HG03558 (cell line): ENCODE measurements around the gene XDH.

Experiments
- ATAC-seq: cut with Tn5 transposase; IDR thresholded peaks from one replicate; pipeline ENCODE4 v1.9.1; 2021; ENCODE audit warnings: moderate number of reproducible peaks; ENCODE audit not compliant: unreplicated experiment; ENCODE audit errors: extremely low read depth

The XDH gene

GRCh38 chr2:31414601-31415241 is at the start of gene XDH:
Gene XDH (minus strand): TSS chr2:31414742. CDS start chr2:31414666, 76 bp downstream.
- no peak for ATAC-seq

DNA sequence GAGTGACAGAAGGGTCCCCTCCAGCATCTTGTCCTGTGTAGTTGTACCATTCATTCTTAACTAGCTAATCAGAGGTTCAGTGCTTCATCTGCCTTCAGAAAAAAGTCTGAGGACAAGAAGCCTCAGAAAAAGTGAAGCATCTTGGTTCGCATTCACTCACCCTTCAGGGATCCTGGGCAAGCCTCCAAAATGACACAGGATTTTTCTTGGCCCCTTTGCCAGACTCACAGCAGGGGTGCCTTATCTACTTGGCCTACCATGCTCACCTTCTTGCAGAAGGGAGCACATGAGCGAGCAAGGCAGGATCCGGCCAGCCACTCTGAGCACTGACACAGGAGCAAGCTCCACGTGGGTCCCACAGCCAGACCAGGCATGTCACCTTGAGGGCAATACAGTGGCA is 43.1 kb upstream of the XDH start:
- no peak for ATAC-seq

- ATAC-seq = no peak
Observed at GRCh38 chr2:31446848-31447247, 32.3 kb upstream of the XDH start.

DNA sequence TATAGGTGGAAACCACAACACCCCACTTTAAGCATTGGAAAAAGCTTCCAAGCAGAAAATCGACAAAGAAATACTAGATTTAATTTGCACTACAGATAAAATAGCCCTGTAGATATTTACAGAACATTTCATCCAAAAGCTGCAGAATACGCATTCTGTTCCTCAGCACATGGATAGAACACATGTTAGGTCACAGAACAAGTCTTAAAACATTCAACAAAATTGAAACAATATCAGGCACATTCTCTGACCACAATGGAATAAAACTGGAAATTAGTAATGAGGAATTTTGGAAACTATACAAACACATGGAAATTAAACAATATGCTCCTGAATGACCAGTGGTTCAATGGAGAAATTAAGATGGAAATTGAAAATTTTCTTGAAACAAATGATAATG is 27.8 kb upstream of the XDH start:
- no peak for ATAC-seq

DNA sequence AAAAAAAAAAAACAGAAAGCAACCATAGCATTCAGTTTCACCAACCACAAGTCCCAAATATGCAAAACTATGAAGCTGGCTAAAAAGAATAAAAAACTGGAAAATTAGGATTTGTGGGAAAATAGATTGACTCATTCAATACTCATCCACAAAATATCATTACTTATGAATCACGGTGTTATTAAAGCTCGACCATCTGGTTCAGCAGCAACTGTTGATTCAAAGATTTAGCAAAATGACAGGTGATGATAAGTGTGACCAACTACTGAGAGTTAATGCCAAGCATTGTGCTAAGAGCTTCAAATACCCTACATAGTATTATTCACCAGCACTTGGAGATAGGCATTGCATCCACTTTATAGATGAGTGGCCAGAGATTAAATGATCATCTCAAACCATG is 26.2 kb upstream of the XDH start:
- ATAC-seq = no peak

DNA sequence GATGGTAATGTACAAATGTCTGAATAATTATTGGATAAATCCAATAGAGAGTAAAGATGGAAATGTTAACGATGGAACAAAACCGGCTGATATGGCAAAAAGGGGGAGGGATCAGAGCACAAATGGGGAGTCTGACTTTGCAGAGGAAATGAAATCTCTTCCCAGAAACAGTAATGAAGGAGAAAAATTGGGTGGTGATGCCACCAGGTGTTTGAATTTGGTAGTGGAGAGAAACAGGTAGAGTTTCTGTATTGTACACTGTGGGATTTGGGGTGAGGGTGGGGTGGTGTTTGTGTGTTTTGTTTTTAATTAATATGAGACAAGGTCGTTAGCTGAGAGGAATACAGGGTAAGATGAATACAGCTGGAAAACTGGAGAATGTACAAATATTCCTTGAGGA is 20.4 kb upstream of the XDH start:
- ATAC-seq = no peak

- no peak for ATAC-seq
Observed at GRCh38 chr2:31433541-31433940, 19.0 kb upstream of the XDH start.

DNA sequence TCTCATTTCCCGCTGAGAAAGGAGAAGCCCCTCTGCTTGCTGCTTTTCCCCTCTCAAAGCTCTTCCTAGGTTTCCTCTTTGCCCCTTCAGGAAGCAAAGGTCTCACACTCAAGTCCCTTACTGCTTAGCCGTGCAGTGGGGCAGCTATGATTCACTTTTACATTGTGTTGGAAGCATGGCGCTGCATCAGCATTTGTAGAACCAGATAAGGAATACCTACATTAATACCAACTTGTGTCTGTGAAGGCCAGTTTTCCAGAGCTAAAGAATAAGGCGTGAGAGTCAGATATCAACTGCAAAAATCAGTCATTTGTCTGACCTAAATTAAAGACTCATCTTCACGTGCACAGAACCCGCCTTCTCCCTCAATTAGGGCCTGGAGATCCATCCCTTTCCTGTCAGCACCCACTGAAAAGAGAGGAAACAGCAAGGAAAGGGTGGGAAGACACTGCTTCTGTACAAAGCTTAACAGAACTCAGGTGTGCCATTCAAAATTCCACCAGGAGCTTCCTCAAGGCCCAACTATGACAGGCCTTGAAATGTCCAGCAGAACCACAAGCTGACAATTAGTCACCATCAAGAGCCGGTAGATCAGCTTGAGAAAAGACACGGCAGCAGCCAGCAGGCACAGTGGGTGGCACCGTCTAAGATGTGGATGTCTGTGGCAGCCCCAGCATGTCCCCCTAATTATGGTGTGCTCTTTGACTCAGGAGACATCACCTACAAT is 16.1 kb upstream of the XDH start:
- no peak for ATAC-seq

DNA sequence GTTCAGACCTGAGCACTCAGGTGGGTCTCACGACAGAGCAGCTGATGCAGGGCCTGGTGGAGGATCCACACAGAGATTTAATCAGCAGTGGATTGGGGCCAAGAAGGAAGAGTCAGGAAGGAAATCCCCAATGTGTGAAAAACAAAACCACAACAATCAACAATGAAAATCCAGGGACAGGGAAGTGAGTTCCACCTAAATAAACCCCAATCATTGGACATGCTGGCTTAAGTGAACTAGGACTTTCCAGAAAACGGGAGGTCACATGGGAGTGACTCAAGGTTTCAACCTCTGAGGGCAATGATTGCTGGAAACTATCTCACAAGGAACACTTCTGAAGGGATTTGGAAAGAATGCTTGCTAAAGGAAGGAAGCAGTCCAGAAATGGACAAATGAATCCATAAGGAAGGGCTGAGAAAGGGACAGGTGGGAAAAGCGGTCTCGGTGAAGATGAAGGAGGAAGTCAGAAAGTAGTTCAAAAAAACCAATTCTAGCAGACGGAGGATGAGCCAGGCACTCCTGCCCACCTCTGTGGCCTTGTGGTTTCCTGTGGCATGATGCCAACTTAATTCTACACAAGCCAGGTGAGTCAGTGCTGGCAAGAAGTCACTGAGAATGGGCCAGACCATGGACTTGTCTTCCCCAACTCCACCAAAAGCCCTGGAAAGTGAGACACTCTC is 15.4 kb upstream of the XDH start:
- no peak for ATAC-seq

DNA sequence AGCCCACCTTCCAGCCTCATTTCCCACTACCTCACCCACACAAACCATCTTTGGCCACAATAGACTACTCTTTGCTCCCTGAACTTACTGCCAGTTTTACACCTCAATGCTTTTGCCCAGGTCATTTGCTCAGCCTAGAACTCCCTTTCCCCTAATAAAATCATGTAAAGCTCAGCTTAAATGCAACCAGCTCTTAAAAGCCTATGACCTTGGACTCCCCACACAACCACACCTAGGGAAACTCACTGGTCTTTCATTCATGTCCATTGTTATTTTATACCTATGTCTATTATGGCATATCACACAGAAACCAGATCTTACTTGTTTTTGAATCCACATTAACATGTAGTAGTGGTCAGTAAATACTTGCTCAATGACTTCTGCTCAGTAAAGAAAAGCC is 14.5 kb upstream of the XDH start:
- no peak for ATAC-seq

DNA sequence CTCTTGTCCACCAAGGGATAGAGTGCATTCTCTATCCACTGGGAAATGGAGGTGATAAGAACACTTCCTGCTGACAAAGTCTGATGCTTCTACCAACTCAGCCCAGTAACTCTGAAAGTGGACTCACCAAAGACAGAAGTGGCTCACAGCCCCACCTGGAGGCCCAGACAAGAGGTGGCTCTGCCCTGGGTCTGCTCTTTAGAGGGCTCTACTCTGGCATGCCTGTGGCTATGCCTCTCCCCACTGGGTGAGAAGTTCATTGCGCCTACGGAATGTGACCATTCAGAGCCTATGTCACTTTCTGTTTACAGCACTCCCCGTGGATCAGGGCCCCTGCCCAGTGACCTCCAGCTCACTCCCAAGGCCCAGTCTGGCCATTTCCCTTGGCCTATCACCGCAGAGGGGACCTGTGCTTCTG is 13.5 kb upstream of the XDH start:
- ATAC-seq = no peak

- ATAC-seq = no peak
Observed at GRCh38 chr2:31426096-31426495, 11.6 kb upstream of the XDH start.

- ATAC-seq = no peak
Observed at GRCh38 chr2:31421634-31422033, 7.1 kb upstream of the XDH start.

DNA sequence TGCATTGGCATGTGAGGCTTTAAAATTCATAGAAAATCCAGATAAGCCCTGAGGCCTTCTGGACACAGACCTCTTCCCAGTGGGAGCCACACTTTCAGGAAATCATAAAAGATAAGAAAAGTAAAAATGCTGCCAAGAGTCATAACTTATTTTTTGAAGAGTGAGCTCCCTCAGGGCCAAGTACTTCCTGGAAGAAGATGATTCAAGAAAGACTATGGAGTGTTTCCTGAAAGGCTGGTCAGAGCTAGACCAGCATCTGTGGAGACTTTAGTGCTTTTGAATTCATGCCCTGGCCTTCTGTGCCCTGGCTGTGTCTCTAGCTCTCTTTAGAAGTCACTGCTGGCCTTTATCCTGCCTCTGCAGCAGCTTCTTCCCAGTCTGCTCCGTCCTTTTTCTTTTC is 6.4 kb upstream of the XDH start:
- no peak for ATAC-seq

GRCh38 chr2:31419386-31419785 is 4.8 kb upstream of the XDH start:
- ATAC-seq = no peak

DNA sequence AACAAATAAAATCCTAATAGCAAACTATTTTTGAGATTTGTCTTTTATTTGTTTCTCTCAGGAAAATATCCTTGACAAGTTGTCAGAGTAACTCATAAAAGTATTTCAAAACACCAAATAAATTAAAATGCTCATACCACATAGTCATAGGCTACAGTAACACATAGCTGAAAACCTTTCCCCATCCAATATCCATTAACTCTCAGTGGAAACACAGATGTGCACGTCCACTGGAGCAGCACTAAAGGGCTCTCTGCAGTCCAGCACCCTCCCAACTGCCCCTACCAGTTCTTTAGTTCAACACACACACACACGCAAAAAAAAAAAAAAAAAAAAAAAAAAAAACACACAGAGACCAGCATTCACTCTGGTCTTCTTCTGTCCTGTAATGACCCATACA is 879 bp upstream of the XDH start:
- ATAC-seq = no peak

- ATAC-seq = no peak
Observed at GRCh38 chr2:31413862-31414550, 536 bp downstream of the XDH start.

DNA sequence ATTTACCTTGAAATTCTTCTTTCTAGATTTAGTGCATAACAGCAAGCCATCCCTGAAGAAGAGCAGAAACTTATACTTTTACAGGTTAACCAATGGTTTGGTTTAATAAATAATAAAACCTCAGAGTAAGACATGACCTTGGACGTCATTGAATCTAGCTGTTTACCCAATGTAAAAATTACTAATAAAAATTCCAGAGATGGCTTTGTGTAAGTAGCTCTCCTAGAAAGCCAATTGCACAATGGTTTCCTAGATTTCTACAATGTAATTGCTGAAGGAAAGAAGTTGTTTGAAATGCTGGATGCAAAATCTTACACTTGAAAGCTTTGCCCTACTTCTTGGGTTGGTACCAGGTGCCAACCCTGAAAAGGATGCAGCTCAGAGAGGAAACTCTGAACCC is 1.5 kb downstream of the XDH start:
- no peak for ATAC-seq

DNA sequence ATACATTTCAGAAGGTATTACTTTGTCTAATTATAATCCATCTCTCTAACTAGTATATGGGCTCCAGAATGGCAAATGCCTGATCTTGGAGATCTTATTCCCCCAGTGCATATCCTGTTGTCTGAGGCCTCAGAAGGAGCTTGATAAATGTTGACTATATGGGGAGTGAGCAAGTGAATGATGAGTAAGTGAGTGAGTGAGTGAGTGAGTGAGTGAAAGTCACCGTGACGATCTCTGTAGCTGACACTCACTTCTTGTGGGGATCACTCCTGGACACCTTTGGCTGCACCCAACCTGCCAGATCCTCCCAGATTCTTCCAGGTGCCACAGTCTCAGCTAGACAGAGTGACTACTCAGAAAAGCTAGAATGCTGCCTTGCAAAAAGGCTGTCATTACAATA is 2.8 kb downstream of the XDH start:
- ATAC-seq = no peak

DNA sequence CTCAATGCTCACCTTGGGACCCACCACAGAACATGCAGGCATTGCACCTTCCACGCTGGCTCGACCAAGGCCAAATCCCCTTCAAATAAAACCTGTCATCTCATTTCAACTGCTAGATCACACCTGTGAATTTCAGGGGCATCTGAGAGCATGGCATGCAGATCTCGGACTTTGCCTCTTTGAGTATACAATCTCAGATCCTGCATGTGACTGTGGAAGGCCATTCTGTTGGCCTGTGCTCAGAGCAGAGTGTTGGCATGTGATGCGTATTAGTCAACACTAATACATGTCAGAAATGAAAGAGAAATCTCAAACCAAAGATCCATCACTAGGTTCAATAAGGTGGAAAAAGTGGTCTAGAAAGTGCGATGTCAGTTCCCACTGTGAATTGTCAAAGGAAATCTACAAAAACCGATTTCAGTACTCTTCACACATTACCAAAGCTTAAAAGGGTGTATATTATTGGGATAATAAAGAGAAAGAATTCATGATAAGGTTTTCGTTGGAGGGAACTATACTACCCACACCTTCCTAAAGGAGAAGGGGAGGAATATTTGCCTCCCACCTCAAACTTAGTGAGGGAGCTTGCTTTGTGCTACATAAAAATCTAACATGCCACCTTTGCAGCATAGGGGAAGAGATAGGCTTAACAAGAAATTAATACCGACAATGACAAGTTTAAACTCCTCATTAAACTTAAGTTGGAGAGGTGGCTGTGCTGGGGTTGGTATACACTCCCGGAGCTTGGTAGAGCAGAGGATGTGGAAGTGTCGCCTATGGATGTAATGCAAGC is 7.8 kb downstream of the XDH start:
- ATAC-seq = no peak
